B cell (primary cell): ENCODE data around the gene CCDC102A.

Experiments used
- EZH2 ChIP-seq: IDR thresholded peaks from 2 replicates; pipeline ENCODE4 v1.6.1; 2012; ENCODE audit warnings: borderline replicate concordance, low read depth, mild to moderate bottlenecking, moderate library complexity, low read length; ENCODE audit not compliant: insufficient read depth, poor library complexity, severe bottlenecking
- TF ChIP-seq, protein P1 (sequence below): fragments of 200-600 bp; IDR thresholded peaks from one replicate; pipeline ENCODE4 v1.8.0; 2022; ENCODE audit warnings: antibody characterized with exemption, mild to moderate bottlenecking

DNA sequence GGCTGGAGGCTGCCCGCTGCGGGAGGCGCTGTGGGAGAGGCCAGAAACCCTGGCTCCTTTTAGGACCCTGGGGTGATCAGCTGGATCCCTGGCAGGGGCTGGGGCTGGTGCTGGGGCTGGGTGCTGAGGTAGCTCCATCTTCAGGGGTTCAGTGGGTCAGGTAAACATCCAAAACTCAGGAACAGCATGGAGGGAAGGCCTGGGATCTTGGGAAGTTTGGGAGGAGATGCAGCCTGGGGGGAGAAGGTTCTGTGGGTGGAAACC lies 27.0 kb upstream of the CCDC102A start:
- TF ChIP-seq, protein P1, sequence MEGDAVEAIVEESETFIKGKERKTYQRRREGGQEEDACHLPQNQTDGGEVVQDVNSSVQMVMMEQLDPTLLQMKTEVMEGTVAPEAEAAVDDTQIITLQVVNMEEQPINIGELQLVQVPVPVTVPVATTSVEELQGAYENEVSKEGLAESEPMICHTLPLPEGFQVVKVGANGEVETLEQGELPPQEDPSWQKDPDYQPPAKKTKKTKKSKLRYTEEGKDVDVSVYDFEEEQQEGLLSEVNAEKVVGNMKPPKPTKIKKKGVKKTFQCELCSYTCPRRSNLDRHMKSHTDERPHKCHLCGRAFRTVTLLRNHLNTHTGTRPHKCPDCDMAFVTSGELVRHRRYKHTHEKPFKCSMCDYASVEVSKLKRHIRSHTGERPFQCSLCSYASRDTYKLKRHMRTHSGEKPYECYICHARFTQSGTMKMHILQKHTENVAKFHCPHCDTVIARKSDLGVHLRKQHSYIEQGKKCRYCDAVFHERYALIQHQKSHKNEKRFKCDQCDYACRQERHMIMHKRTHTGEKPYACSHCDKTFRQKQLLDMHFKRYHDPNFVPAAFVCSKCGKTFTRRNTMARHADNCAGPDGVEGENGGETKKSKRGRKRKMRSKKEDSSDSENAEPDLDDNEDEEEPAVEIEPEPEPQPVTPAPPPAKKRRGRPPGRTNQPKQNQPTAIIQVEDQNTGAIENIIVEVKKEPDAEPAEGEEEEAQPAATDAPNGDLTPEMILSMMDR: no peak
- no peak for TF ChIP-seq EZH2
